ENCODE results near the gene NCR1. TPM values are rescaled to one million over a fixed set of nuclear protein-coding genes. Genes with fewer than 3 reads are reported as not detected.
"Not testable (repeated sequence)": the region's sequence is repeated elsewhere in the genome, so short reads cannot be mapped to it uniquely, and the experiment has no call there.

The NCR1 gene
- polyA plus RNA-seq, 2 of the 4 experiments (the other 2 are of a cell fraction) = not detected

- no peak overlapping the region for H3K4me2 ChIP-seq
- H3K27ac ChIP-seq = no peak overlapping the region
- TF ChIP-seq E2F6 (IDR thresholded peaks at IDR 0.05; ENCODE audit: borderline replicate concordance, low read depth) (no peak), JUNB (IDR thresholded peaks at IDR 0.05) (no peak), ZNF302 (CRISPR knock-in tag; IDR thresholded peaks at IDR 0.05) (no peak), HOXA7 (CRISPR knock-in tag; IDR thresholded peaks at IDR 0.05) (no peak), CEBPB (IDR thresholded peaks at IDR 0.05) (no peak)
- TF ChIP-seq, protein P1, sequence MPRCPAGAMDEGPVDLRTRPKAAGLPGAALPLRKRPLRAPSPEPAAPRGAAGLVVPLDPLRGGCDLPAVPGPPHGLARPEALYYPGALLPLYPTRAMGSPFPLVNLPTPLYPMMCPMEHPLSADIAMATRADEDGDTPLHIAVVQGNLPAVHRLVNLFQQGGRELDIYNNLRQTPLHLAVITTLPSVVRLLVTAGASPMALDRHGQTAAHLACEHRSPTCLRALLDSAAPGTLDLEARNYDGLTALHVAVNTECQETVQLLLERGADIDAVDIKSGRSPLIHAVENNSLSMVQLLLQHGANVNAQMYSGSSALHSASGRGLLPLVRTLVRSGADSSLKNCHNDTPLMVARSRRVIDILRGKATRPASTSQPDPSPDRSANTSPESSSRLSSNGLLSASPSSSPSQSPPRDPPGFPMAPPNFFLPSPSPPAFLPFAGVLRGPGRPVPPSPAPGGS (IDR thresholded peaks at IDR 0.05) = no peak
- DNase-seq (ENCODE audit: low read depth in 1 of 2, low spot score in 1 of 2) = no peak
- POLR2A ChIA-PET = no interaction called here
- H3K4me1 ChIP-seq = peaks cover 5% of the 10 kb centered on the region; the same call in 1 of the 3 replicates
- CTCF ChIA-PET = interaction anchor here (0.8 to 3.6 kb wide), 4 partner anchors 8 to 276 kb away, joined by 3 to 22 read pairs (median 4); partner anchors contain the start of genes DNAAF3 and FCAR
- H3K9me3 ChIP-seq = no peaks in the 10 kb centered on the region
- WGBS (ENCODE audit: missing lambda C conversion rate) = 44% methylated on average over 11 of the region's 11 CpGs
- FAIRE-seq = no peak
- H3K4me3 ChIP-seq = no peak overlapping the region
- ATAC-seq = no peak
These were observed 16.4 kb upstream of the NCR1 start for GRCh38 chr19:54889566-54889965.

- FAIRE-seq (no peak), DNase-seq (ENCODE audit: low read depth in 1 of 2, low spot score in 1 of 2) (no peak), ATAC-seq (no peak; a peak in 1 of 6 replicates)
- Histone ChIP-seq H3K9me3 (no peaks in the 10 kb centered on the region), H3K4me2 (no peak overlapping the region), H3K27ac (no peak overlapping the region), H3K4me1 (peaks cover 5% of the 10 kb centered on the region; the same call in 1 of the 3 replicates), H3K4me3 (no peak overlapping the region)
- TF ChIP-seq CEBPB (IDR thresholded peaks at IDR 0.05) = no peak
- ChIA-PET POLR2A (no interaction called here), CTCF (interaction anchor here (1.3 to 1.7 kb wide), 2 partner anchors 10 to 13 kb away, joined by 3 to 4 read pairs; no protein-coding TSS in a partner anchor)
- 47% methylated on average over 7 of the region's 7 CpGs for WGBS (ENCODE audit: missing lambda C conversion rate)
These were observed 12.5 kb upstream of the NCR1 start for GRCh38 chr19:54893406-54893805.

DNA sequence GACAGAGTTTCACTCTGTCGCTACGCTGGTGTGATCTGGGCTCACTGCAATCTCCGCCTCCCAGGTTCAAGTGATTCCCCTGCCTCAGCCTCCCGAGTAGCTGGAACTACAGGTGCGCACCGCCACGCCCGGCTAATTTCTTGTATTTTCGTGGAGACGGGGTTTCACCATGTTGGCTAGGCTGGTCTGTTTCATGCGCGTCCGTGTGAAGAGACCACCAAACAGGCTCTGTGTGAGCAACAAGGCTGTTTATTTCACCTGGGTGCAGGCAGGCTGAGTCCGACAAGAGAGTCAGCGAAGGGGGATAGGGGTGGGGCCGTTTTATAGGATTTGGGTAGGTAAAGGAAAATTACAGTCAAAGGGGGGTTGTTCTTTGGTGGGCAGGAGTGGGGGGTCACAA, 11.8 kb upstream of the NCR1 start:
- H3K27ac ChIP-seq; FAIRE-seq; H3K9me3 ChIP-seq; H3K4me1 ChIP-seq; H3K4me2 ChIP-seq; POLR2A ChIA-PET; ATAC-seq; H3K4me3 ChIP-seq; DNase-seq (ENCODE audit: low read depth in 1 of 2, low spot score in 1 of 2): not testable (repeated sequence)
- 72% methylated on average over 16 of the region's 16 CpGs for WGBS (ENCODE audit: missing lambda C conversion rate)
- CTCF ChIA-PET = interaction anchor here (1.3 to 1.7 kb wide), 2 partner anchors 10 to 13 kb away, joined by 3 to 4 read pairs; no protein-coding TSS in a partner anchor

- CTCF ChIA-PET = no interaction called here
- 42% methylated on average over 2 of the region's 2 CpGs for WGBS (ENCODE audit: missing lambda C conversion rate)
- no peak for FAIRE-seq
- no peak overlapping the region for H3K4me3 ChIP-seq
- H3K4me1 ChIP-seq = peaks cover 5% of the 10 kb centered on the region; the same call in 1 of the 3 replicates
- H3K27ac ChIP-seq = no peak overlapping the region
- POLR2A ChIA-PET = no interaction called here
- no peak for DNase-seq (ENCODE audit: low read depth in 1 of 2, low spot score in 1 of 2)
- H3K9me3 ChIP-seq = no peaks in the 10 kb centered on the region
- no peak for ATAC-seq
- no peak overlapping the region for H3K4me2 ChIP-seq
- TF ChIP-seq CEBPB (IDR thresholded peaks at IDR 0.05) (no peak), HOXB13 (CRISPR knock-in tag; IDR thresholded peaks at IDR 0.05; ENCODE audit: low read depth) (no peak), REST (IDR thresholded peaks at IDR 0.05) (no peak), MYC (IDR thresholded peaks at IDR 0.05; ENCODE audit: borderline replicate concordance, low read length) (no peak), POLR2AphosphoS2 (conservative IDR thresholded peaks at IDR 0.05; ENCODE audit: low read length) (no peak), MAFK (IDR thresholded peaks at IDR 0.05; ENCODE audit: partially characterized antibody) (no peak), E2F6 (IDR thresholded peaks at IDR 0.05; ENCODE audit: borderline replicate concordance, low read depth) (no peak), EHMT2 (IDR thresholded peaks at IDR 0.05; ENCODE audit: low read depth) (no peak), FOSB (CRISPR knock-in tag; IDR thresholded peaks at IDR 0.05) (no peak), SREBF2 (IDR thresholded peaks at IDR 0.05) (no peak), RFX5 (IDR thresholded peaks at IDR 0.05) (no peak), CBX8 (IDR thresholded peaks at IDR 0.05) (no peak), CHD4 (IDR thresholded peaks at IDR 0.05; ENCODE audit: borderline replicate concordance) (no peak), NR3C1 (IDR thresholded peaks at IDR 0.05) (no peak), HOXB5 (CRISPR knock-in tag; IDR thresholded peaks at IDR 0.05) (no peak), RCOR1 (IDR thresholded peaks at IDR 0.05; ENCODE audit: low read depth, low read length) (no peak)
- TF ChIP-seq, protein P2, sequence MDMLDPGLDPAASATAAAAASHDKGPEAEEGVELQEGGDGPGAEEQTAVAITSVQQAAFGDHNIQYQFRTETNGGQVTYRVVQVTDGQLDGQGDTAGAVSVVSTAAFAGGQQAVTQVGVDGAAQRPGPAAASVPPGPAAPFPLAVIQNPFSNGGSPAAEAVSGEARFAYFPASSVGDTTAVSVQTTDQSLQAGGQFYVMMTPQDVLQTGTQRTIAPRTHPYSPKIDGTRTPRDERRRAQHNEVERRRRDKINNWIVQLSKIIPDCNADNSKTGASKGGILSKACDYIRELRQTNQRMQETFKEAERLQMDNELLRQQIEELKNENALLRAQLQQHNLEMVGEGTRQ (IDR thresholded peaks at IDR 0.05) = no peak
- TF ChIP-seq, protein P3, sequence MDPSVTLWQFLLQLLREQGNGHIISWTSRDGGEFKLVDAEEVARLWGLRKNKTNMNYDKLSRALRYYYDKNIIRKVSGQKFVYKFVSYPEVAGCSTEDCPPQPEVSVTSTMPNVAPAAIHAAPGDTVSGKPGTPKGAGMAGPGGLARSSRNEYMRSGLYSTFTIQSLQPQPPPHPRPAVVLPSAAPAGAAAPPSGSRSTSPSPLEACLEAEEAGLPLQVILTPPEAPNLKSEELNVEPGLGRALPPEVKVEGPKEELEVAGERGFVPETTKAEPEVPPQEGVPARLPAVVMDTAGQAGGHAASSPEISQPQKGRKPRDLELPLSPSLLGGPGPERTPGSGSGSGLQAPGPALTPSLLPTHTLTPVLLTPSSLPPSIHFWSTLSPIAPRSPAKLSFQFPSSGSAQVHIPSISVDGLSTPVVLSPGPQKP (IDR thresholded peaks at IDR 0.05; ENCODE audit: low read depth, low read length) = no peak
These were observed 9.9 kb upstream of the NCR1 start for GRCh38 chr19:54896036-54896435.

Measured in A549 (cell line).